Activated CD4-positive, alpha-beta T cell treated with anti-CD3 and anti-CD28 coated beads, Interleukin-2, amount 50 U/mL, for 48 hours (primary cell): ENCODE results near the gene UBA6.

Experiments
- DNase-seq, 2 experiments: peaks; one replicate each; pipeline ENCODE4 v3.0.0-alpha.2; 2020

The UBA6 gene

GRCh38 chr4:67575232-67576058, 125.5 kb downstream of the UBA6 start:
- no peak for DNase-seq

- DNase-seq = no peak
Observed at GRCh38 chr4:67573193-67573592, 127.8 kb downstream of the UBA6 start.

GRCh38 chr4:67571975-67572374, 129.0 kb downstream of the UBA6 start:
- DNase-seq = no peak

GRCh38 chr4:67570537-67570936, 130.4 kb downstream of the UBA6 start:
- no peak for DNase-seq

- DNase-seq = no peak
Observed at GRCh38 chr4:67568820-67569219, 132.1 kb downstream of the UBA6 start.

- no peak for DNase-seq
Observed at GRCh38 chr4:67566335-67566734, 134.6 kb downstream of the UBA6 start.

- no peak for DNase-seq
Observed at GRCh38 chr4:67565284-67565683, 135.7 kb downstream of the UBA6 start.
